Measurements from ENCODE around the gene NSRP1.

DNA sequence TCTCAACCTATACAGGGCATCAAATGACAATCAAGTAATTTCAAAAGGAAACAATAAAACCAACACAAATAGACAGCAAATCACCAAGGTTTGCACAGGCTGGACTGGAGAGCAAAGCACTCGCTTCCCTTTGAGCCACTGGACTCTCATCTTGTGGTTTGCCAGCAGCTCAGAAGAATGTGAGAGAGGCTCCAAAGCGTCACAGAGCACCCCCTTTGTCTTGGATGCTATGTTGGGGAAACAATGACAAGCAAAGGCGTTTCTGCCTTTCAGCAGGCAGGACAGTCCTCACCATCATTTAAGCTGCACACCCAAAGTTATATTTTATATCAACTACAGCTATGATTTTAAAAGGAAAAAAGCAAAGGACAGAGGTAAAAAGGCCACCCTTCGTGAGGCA, 105.6 kb downstream of the NSRP1 start:
- TF ChIP-seq POLR2A (IDR thresholded peaks at IDR 0.05), result no peak
- no peak for TF ChIP-seq CTCF (IDR thresholded peaks at IDR 0.05)
